Fibroblast of the conjunctiva (primary cell): ENCODE measurements around the gene TATDN2.
A peak's percentile ranks its signal among the peaks of the same experiment; 100 is the strongest.
"Not testable (repeated sequence)": the region's sequence is repeated elsewhere in the genome, so short reads cannot be mapped to it uniquely, and the experiment has no call there.

Experiments
- DNase-seq: peaks from one replicate; pipeline ENCODE4 v3.0.0-alpha.2; 2010; ENCODE audit warnings: low read depth

Gene TATDN2

GRCh38 chr3:10272476-10272875 is 24.2 kb downstream of the TATDN2 start:
- DNase-seq, result not testable (repeated sequence)

DNA sequence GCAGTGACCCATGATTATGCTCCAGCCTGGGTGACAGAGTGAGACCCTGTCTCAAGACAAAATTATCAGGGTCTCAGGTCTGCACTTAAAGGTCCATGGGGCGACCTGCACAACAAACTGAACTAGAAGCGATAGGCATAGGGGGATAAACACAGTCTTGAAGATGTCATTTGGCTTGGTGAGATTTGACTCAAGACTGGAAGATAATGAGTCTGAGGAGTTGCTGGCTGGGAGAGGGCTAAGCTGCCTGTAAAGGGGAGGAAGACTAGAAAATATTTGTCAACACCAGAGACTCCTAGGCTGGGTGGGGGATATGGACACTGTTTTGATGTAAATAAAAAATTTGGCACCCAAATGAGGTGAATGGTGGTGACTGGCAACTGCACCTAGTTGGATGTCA is 24.7 kb downstream of the TATDN2 start:
- no peak for DNase-seq

- no peak for DNase-seq
Measured at GRCh38 chr3:10273702-10274305, 25.5 kb downstream of the TATDN2 start.

DNA sequence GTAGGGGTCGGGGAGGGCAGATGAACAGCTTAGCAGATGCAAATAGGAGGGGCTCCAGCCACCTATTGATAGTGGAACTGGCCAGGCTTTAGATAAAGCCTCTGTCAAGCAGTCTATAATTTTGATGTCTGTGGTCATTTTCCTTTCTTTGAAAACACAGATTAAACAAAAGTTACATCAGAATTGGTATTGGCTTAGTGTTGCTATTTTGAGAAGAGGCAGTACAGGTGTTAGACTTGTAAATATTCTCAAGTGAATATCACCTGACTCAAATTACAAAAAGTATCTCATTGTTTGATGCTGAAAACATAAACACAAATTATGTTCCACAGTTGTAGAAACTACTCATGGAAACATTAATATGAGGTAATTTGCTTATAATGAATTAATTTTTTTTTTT is 26.3 kb downstream of the TATDN2 start:
- no peak for DNase-seq

DNA sequence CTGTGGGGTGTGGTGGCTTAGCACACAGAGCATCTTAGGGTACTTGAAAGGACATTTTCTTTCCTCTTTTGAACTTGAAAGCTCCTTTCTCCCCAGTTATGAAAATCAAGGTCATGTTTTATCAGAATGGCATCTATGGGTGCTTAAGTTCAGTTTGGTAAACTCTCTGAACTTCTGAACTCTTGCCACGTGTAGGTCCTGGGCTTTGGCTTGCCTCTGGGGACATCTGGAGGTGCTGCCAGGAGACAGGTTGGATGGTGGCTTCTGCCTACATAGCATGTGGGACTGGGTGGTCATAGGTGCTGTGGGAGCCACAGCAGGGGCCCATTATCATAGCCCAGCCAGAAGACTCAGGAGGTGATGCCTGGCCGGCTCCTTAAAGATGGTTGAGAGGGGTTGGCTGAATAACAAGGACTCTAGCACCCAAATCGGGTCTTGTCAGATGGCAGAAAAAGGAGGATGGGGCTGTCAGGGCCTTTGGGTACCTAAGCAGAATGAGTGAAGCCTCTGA is 28.9 kb downstream of the TATDN2 start:
- DNase-seq, result no peak

DNA sequence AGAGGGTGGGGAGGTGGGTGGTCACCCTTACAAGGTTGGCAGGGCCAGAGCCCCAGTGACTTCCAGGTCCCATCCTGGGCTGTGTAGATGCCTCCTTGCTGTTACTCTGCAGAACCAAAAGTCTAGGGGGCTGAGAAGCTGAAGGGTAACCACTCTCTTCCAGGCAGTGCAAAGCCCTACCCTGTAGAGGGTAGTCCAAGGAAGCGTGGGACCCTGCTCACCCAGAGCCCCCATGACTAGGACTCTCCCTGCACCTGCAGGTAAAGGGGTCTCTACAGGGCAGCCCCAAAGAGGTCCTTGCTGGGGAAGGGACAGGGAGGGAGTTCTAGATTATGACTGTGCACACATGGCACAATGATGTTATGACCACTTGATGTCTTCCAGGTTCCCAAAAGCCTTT is 30.2 kb downstream of the TATDN2 start:
- no peak for DNase-seq

GRCh38 chr3:10279384-10280176 is 31.3 kb downstream of the TATDN2 start:
- DNase-seq, result no peak

GRCh38 chr3:10280177-10280529 is 31.9 kb downstream of the TATDN2 start:
- no peak for DNase-seq

DNA sequence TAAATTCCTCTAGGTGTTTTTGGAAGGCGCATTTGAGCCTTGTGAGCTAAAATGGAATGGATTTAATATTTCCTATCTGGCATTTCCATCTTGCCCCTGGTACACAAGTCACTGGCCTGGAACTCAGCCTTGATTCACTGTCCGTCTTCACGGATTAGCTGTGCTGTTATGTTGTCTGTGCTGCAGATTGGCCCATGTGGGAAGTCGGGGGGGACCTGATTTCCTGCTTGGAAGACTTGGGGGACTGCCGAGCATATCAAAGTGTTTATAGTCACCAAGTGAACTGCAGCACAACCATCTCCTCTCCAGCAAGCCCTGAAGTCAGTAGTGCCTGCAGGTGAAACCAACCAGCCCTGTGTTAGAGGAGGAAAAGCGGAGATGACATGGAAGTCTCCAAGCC is 32.3 kb downstream of the TATDN2 start:
- no peak for DNase-seq

- peak; percentile 34 for DNase-seq
Measured at GRCh38 chr3:10281951-10282350, 33.7 kb downstream of the TATDN2 start.

DNA sequence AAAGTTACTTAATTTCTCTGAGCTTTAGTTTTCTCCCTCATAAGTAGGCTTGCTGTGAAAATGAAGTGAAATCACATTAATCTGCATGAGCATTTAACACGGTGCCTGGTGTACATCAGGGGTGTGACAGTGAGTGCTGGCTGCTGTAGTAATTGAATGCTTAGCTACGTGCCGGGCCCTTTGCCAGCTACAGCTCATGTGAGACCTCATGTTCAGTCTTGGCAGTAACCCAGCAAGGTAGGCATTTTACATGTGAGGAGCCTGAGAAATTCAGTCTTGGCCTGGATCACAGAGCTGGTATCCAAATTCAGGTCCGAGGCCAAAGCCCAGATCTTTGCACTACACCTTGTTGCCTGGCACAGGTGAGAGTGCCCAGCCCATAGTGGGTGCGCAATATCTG is 35.4 kb downstream of the TATDN2 start:
- no peak for DNase-seq

GRCh38 chr3:10284496-10284895 is 36.2 kb downstream of the TATDN2 start:
- DNase-seq, result no peak

DNA sequence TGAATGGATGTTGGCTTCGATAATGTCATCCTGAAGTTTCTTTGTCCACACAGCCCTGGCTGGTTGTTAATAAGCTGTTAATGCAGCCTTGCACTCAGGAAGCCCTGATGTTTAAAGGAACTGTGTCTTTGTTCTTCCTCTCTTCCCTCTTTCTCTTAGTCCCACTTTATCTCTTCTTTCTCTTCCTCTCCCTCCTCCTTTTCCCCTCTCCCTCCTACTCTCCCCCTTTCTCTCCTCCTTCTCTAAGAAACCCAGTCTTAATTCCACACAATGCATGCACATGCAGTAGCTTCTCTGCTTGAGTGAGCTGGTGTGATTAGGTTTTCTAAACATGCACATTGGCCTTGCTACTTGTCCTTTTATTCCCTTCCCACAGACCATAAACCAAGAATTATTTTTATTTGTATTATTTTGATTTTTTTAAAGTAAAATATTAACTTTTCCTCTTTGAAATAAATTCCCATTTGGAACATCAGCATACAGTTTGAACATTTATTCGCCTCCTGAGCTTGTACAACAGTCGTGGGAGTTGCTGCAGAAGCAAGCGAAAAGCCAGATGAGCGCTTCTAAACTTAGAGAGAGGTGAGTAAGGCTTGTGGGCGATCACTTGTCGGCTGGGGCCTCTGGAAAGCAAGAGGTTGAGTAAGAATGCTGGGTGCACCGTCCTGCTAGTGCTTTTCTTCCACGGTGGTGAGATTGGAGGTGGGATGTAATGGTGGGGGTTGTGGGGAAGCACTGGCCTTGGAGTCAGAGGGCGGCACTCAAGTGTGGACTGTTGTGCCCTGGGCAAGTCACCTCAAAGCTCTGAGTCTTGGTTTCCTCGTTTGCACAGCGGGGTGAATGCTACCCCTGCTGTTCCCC is 37.2 kb downstream of the TATDN2 start:
- no peak for DNase-seq

GRCh38 chr3:10286133-10286524 is 37.9 kb downstream of the TATDN2 start:
- DNase-seq, result no peak

- DNase-seq, result peak; percentile 83
Measured at GRCh38 chr3:10286596-10287295, 38.5 kb downstream of the TATDN2 start.

DNA sequence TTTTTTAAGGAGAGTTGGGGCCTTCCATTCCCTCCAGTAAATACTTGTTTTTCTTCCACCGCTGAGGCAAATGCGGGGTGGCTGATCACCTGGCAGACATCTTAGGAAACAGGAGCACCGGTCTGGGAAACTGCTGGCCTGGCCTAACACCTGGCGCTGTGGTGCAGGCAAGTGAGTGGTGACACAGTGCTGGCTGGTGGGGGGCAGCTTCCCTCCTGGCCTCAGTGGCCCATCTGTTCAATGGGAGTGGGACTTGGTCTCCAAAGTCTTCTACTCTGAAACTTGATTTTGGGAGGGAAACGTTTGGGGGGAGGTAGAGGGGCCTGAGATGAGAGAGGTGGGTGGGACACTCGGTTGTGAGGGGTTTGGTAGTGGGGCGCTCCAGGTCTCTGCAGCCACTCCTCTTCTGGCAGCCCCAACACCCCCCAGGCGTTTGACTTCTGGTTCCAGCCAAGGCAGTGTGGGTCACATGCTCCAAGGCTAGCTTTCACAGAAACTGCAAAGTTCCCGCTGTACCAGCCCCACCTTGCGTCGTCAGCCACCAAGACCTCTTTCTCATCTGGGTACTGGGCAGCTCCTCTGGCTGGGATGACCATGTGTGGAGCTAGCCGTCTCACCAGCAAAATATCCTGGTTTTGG is 39.8 kb downstream of the TATDN2 start:
- no peak for DNase-seq

DNA sequence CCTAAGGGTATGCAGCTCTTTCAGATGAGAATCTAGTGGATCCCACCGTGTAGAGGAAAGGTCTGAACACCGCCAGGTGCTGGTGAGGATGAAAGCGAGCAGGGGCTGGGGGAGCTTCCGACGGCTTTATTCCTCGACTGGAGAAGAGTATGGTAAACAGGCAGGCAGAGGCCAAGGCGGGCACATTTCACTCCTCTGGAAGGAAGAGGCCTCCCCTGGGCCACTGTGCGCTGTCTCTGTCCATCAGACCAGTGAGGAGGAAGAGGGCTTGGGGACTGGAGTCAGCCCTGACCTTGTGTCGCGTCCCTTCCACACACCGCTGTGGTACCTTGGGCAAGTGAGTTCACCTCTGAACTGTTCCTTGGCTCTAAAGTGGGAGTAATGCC is 40.3 kb downstream of the TATDN2 start:
- DNase-seq, result no peak

- DNase-seq, result no peak
Measured at GRCh38 chr3:10289077-10289476, 40.8 kb downstream of the TATDN2 start.

GRCh38 chr3:10289787-10290355 is 41.6 kb downstream of the TATDN2 start:
- no peak for DNase-seq

DNA sequence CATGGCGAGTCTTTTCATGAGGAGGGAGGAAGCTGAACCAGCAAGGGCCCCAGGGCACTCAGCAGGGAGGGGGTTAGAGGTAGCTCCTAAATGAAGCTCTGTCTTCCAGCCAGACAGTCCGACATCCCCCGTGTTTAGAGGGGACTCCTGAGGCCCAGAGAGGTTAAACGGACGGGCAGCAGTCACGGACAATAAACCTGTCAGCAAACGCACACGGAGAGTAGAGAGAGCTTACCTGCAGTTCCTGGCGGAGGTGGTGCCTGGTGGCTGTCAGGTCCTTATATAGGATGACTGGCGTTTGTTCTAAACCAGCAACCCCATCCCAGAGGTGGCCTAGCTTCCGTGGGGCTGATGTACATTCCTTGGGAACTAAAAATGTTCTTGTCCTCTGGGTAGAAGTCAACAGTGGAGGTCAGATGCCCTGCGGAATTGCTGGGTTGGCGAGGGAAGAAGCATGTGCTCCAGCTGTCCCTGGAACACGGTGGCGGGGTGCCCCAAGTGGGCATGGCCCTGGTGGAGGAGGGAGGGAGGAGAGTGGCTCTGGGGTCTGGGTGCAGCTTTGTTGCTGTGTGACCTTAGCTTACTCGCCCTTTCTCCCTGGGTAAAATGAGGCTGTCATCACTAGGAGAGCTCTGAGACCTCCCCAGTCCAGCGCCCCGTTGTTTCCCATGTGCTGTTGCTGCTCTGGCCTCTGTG is 42.4 kb downstream of the TATDN2 start:
- DNase-seq, result no peak

GRCh38 chr3:10291641-10292040 is 43.4 kb downstream of the TATDN2 start:
- no peak for DNase-seq
